PC-9 (cell line): ENCODE measurements around the gene DNAI1. TPM values are rescaled to one million over a fixed set of nuclear protein-coding genes. Genes with fewer than 3 reads are reported as not detected.
A peak's percentile ranks its signal among the peaks of the same experiment; 100 is the strongest.

ENCODE experiments used
- BruUV-seq: library from RNA; stranded (reverse); fragments of 400-500 nt; replicated peaks from 2 replicates; lab custom pipeline; 2021; lab: Mats Ljungman, UMichigan
- CTCF ChIA-PET: fragments of 300-600 bp; sonication (Branson Sonifier 250); formaldehyde crosslinking; loops from one replicate; lab custom pipeline; 2022; ENCODE audit warnings: antibody characterized with exemption; lab: Charles Lee
- POLR2A ChIA-PET: fragments of 300-600 bp; sonication (Branson Sonifier 250); formaldehyde crosslinking; loops from one replicate; lab custom pipeline; 2022; ENCODE audit warnings: antibody characterized with exemption; ENCODE audit not compliant: unreplicated experiment; lab: Charles Lee
- DNase-seq, 2 experiments: peaks; one replicate each; pipeline versions ENCODE4 v3.0.0 to v3.0.0-alpha.2; 2015 to 2022; ENCODE audit warnings: mixed read lengths in 1 of 2
- H2AFZ ChIP-seq: fragments of 200-600 bp; sonication (generic); 2 replicates; pipeline ENCODE4 v1.8.1; 2017; ENCODE audit warnings: antibody characterized with exemption
- H3F3A ChIP-seq: fragments of 200-600 bp; sonication (generic); 2 replicates; pipeline ENCODE4 v1.8.1; 2017; ENCODE audit warnings: antibody characterized with exemption, mild to moderate bottlenecking, low read depth; ENCODE audit not compliant: insufficient read depth
- H3K27ac ChIP-seq: fragments of 200-600 bp; sonication (generic); 2 replicates; pipeline ENCODE4 v1.6.1; 2016; ENCODE audit warnings: mixed run types
- H3K27me3 ChIP-seq: fragments of 200-600 bp; sonication (generic); 2 replicates; pipeline ENCODE4 v1.6.1; 2016; ENCODE audit warnings: low read depth, mixed run types; ENCODE audit not compliant: insufficient read depth
- H3K36me3 ChIP-seq: fragments of 200-600 bp; sonication (generic); 2 replicates; pipeline ENCODE4 v1.6.1; 2016; ENCODE audit warnings: low read depth, mixed run types
- H3K4me1 ChIP-seq: fragments of 200-600 bp; sonication (generic); replicated peaks from 2 replicates; pipeline ENCODE4 v1.6.1; 2016; ENCODE audit warnings: mixed run types; ENCODE audit not compliant: insufficient read depth
- H3K4me2 ChIP-seq: fragments of 200-600 bp; sonication (generic); 2 replicates; pipeline ENCODE4 v1.6.1; 2017; ENCODE audit warnings: mixed run types
- H3K4me3 ChIP-seq: fragments of 200-600 bp; sonication (generic); 2 replicates; pipeline ENCODE4 v1.6.1; 2016; ENCODE audit warnings: mixed run types
- H3K79me2 ChIP-seq: fragments of 200-600 bp; sonication (generic); 2 replicates; pipeline ENCODE4 v1.6.1; 2017; ENCODE audit warnings: low read depth, mixed run types
- H3K9me2 ChIP-seq: fragments of 200-600 bp; sonication (generic); 2 replicates; pipeline ENCODE4 v1.8.1; 2017; ENCODE audit warnings: mild to moderate bottlenecking; ENCODE audit not compliant: insufficient read depth
- H3K9me3 ChIP-seq: fragments of 200-600 bp; sonication (generic); 2 replicates; pipeline ENCODE4 v1.8.1; 2016; ENCODE audit warnings: low read depth; ENCODE audit not compliant: insufficient read depth
- H4K20me1 ChIP-seq: fragments of 200-600 bp; sonication (generic); 2 replicates; pipeline ENCODE4 v1.8.1; 2017; ENCODE audit not compliant: insufficient read depth
- CTCF ChIP-seq: fragments of 200-600 bp; sonication (generic); conservative IDR thresholded peaks from 2 replicates; pipeline ENCODE4 v1.6.1; 2017; ENCODE audit warnings: mixed run types, antibody characterized with exemption, mild to moderate bottlenecking, moderate library complexity
- EZH2 ChIP-seq: fragments of 200-600 bp; sonication (generic); IDR thresholded peaks from 2 replicates; pipeline ENCODE4 v1.8.0; 2017; ENCODE audit warnings: antibody characterized with exemption, low read depth
- intact Hi-C: fragments of 100-400 bp; cut with micrococcal nuclease; formaldehyde crosslinking; loops from one replicate; pipeline ENCODE4 v1.10.0; 2022; ENCODE audit not compliant: unreplicated experiment
- total RNA-seq: library from RNA; stranded (reverse); gene quantifications from 2 replicates; pipeline ENCODE4 v1.2.3, GENCODE V29; 2021

DNAI1 gene
- total RNA-seq, 1 experiment from 2014 or later, result 1.6 TPM

DNA sequence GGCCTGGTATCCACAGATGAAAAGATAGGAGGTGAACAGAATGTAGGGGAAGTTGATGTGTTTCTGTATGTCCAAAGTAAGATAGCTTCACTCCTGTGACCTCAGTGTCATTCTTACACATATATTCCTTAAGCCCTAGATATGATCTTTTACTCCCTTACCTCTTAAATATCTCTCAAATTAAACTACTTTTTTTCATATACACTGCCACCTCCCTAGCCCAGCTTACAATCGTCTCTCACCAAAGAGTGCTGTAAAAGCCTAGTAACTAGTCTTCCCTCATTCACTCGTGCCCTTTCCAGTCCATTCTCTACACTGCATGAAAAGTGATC, 5.3 kb downstream of the DNAI1 start:
- no peaks in the 10 kb centered on the region for H3K9me2 ChIP-seq
- TF ChIP-seq CTCF (no peak), EZH2 (no peak)
- no peak overlapping the region for H3K27ac ChIP-seq
- H3F3A ChIP-seq, result peaks cover 4% of the 10 kb centered on the region; the same call in 1 of the 2 replicates
- H3K9me3 ChIP-seq, result no peaks in the 10 kb centered on the region
- intact Hi-C loops, result no loop called here
- H3K4me1 ChIP-seq, result peaks cover 15% of the 10 kb centered on the region
- H2AFZ ChIP-seq, result no peak overlapping the region
- no peaks in the 10 kb centered on the region for H3K79me2 ChIP-seq
- H3K4me3 ChIP-seq, result no peak overlapping the region
- ChIA-PET POLR2A (no interaction called here), CTCF (interaction anchor here (0.6 kb wide), 1 partner anchor 169 kb away, joined by 7 read pairs; no protein-coding TSS in a partner anchor)
- H3K36me3 ChIP-seq, result no peaks in the 10 kb centered on the region
- H3K27me3 ChIP-seq, result no peaks in the 10 kb centered on the region
- BruUV-seq, result no TSS peak
- no peaks in the 10 kb centered on the region for H4K20me1 ChIP-seq
- no peak for DNase-seq
- peak overlapping the region; percentile 60 for H3K4me2 ChIP-seq

DNA sequence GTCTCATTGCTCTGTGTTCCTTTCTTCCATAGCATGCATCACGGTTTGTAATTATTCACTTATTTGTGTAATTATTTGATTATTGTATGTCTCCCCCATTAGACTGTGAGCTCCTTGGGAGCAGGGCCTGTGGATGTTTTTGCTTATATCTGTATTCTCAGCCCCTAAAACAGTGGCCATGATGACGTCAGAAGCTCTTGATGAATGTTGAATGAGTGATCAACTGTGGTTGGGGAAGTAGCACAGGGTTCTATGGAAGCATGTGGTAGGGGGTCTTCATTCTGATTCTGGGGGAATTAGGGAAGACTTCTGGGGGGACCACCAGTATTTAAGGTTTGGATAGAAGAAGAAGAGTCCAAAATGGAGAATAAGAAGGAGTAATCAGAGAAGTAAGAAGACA, 6.0 kb downstream of the DNAI1 start:
- no peak overlapping the region for H3K27ac ChIP-seq
- no peak overlapping the region for H3K4me3 ChIP-seq

DNA sequence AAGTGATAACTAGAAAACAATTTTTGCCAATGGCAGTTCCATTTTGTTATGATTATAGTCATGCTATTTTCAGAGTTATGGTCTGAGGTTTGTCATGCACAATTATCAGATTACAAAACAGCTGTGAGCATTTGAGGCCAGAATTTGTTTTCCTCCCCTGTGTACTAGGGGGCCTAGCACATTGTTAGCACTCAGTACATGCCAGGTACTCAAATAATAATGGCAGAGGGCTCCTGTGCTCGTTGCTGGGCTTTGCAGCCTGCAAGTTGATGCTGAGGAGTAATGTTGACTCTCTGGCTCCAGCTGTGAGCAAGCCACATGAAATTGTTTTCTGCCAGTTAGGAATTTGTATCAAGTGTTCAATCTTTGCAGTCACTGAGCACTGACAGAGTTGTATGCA, 6.9 kb downstream of the DNAI1 start:
- ChIA-PET CTCF (no interaction called here), POLR2A (no interaction called here)
- Histone ChIP-seq H4K20me1 (no peaks in the 10 kb centered on the region), H3K4me2 (no peak overlapping the region), H3K27ac (no peak overlapping the region), H3K36me3 (no peaks in the 10 kb centered on the region), H3F3A (peaks cover 4% of the 10 kb centered on the region; the same call in 1 of the 2 replicates), H3K9me2 (no peaks in the 10 kb centered on the region), H3K4me3 (no peak overlapping the region), H3K79me2 (no peaks in the 10 kb centered on the region), H3K4me1 (peaks cover 15% of the 10 kb centered on the region), H2AFZ (no peak overlapping the region), H3K27me3 (no peaks in the 10 kb centered on the region), H3K9me3 (no peaks in the 10 kb centered on the region)
- no TSS peak for BruUV-seq
- intact Hi-C loops, result no loop called here
- no peak for TF ChIP-seq EZH2
- no peak for TF ChIP-seq CTCF
- DNase-seq, result no peak

More for the DNA sequence above, 6.0 kb downstream of the DNAI1 start:
- Histone ChIP-seq H3F3A (peaks cover 4% of the 10 kb centered on the region; the same call in 1 of the 2 replicates), H3K4me2 (no peak overlapping the region), H3K27me3 (no peaks in the 10 kb centered on the region), H4K20me1 (no peaks in the 10 kb centered on the region), H3K9me2 (no peaks in the 10 kb centered on the region), H3K36me3 (no peaks in the 10 kb centered on the region), H2AFZ (no peak overlapping the region), H3K79me2 (no peaks in the 10 kb centered on the region), H3K9me3 (no peaks in the 10 kb centered on the region), H3K4me1 (peaks cover 15% of the 10 kb centered on the region)
- POLR2A ChIA-PET, result no interaction called here
- TF ChIP-seq CTCF (no peak), EZH2 (no peak)
- DNase-seq, result no peak
- no TSS peak for BruUV-seq
- CTCF ChIA-PET, result no interaction called here
- intact Hi-C loops, result no loop called here
